Fibroblast of lung (primary cell): Measurements from ENCODE around the gene TNRC6C.

Source experiments
- CTCF ChIP-seq, 2 donors: IDR thresholded peaks in 1 of 2; conservative IDR thresholded peaks in 1 of 2; 1 replicate in 1 of 2; 2 replicates in 1 of 2; pipeline ENCODE4 v1.5.1; 2011 to 2012; ENCODE audit warnings: low read length in 2 of 2, control low read depth in 1 of 2, inconsistent platforms in 1 of 2, low read depth in 1 of 2, mild to moderate bottlenecking in 1 of 2
- EZH2 ChIP-seq: IDR thresholded peaks from 2 replicates; pipeline ENCODE4 v1.5.1; 2012; ENCODE audit warnings: low read length, control low read depth, mild to moderate bottlenecking; ENCODE audit errors: missing control alignments

GRCh38 chr17:78058581-78058980, 100.1 kb downstream of the TNRC6C start:
- TF ChIP-seq CTCF (conservative IDR thresholded peaks at IDR 0.05 in 1 of 2, IDR thresholded peaks at IDR 0.05 in 1 of 2; ENCODE audit: low read depth in 1 of 2, low read length in 2 of 2) (no peak), EZH2 (no peak)
